Activated CD4-positive, alpha-beta memory T cell treated with anti-CD3 and anti-CD28 coated beads, Interleukin-2, amount 10 ng/mL, durations not matched to agents 7 days and 5 days (primary cell): ENCODE measurements around the gene GLT1D1. TPM values are rescaled to one million over a fixed set of nuclear protein-coding genes. Genes with fewer than 3 reads are reported as not detected.
"Not testable (repeated sequence)": the region's sequence is repeated elsewhere in the genome, so short reads cannot be mapped to it uniquely, and the experiment has no call there.

Experiments used
- CTCF ChIA-PET: fragments of 350-600 bp; sonication (Branson Sonifier 250); formaldehyde crosslinking; loops from one replicate; lab custom pipeline; 2021; ENCODE audit warnings: antibody characterized with exemption, inconsistent platforms; lab: Charles Lee
- POLR2A ChIA-PET: fragments of 350-600 bp; sonication (Branson Sonifier 250); formaldehyde crosslinking; loops from one replicate; lab custom pipeline; 2021; ENCODE audit warnings: antibody characterized with exemption; lab: Charles Lee
- DNase-seq: peaks from one replicate; pipeline ENCODE4 v3.0.0-alpha.2; 2020
- H3K27ac Mint-ChIP-seq: one replicate; pipeline ENCODE4 v1.8.0; 2021; ENCODE audit warnings: mild to moderate bottlenecking, mixed read lengths
- H3K27me3 Mint-ChIP-seq: one replicate; pipeline ENCODE4 v1.8.0; 2021; ENCODE audit warnings: mixed read lengths
- H3K36me3 Mint-ChIP-seq: one replicate; pipeline ENCODE4 v1.8.0; 2021; ENCODE audit warnings: low read depth, mixed read lengths
- H3K4me1 Mint-ChIP-seq: one replicate; pipeline ENCODE4 v1.8.0; 2021; ENCODE audit warnings: mixed read lengths
- H3K4me3 Mint-ChIP-seq: one replicate; pipeline ENCODE4 v1.8.0; 2021; ENCODE audit warnings: mild to moderate bottlenecking, mixed read lengths
- H3K9me3 Mint-ChIP-seq: one replicate; pipeline ENCODE4 v1.8.0; 2021; ENCODE audit warnings: mixed read lengths
- total RNA-seq, 2 experiments: library from RNA; stranded (reverse); gene quantifications; one replicate each; pipeline ENCODE4 v1.2.3, GENCODE V29; 2021

Gene GLT1D1
- total RNA-seq, 2 experiments from 2014 or later: not detected

DNA sequence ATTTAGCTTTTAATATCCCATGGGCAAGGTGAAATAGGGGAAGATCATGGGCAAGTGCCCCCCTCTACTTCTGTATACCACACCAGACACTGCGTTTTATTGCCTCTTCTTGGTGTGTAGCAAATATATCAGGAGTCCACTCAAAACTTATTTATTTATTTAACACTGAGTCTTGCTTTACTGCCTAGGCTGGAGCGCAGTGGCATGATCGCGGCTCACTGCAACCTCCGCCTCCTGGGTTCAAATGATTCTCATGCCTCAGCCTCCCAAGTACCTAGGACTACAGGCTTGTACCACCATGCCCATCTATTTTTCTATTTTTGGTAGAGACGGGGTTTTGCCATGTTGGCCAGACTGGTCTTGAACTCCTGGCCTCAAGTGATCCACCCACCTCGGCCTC lies 1.8 kb upstream of the GLT1D1 start:
- H3K9me3 Mint-ChIP-seq, CTCF ChIA-PET, H3K36me3 Mint-ChIP-seq, H3K27ac Mint-ChIP-seq, H3K4me1 Mint-ChIP-seq, H3K4me3 Mint-ChIP-seq, DNase-seq, POLR2A ChIA-PET: not testable (repeated sequence)
- H3K27me3 Mint-ChIP-seq: peaks cover 21% of the 10 kb centered on the region

DNA sequence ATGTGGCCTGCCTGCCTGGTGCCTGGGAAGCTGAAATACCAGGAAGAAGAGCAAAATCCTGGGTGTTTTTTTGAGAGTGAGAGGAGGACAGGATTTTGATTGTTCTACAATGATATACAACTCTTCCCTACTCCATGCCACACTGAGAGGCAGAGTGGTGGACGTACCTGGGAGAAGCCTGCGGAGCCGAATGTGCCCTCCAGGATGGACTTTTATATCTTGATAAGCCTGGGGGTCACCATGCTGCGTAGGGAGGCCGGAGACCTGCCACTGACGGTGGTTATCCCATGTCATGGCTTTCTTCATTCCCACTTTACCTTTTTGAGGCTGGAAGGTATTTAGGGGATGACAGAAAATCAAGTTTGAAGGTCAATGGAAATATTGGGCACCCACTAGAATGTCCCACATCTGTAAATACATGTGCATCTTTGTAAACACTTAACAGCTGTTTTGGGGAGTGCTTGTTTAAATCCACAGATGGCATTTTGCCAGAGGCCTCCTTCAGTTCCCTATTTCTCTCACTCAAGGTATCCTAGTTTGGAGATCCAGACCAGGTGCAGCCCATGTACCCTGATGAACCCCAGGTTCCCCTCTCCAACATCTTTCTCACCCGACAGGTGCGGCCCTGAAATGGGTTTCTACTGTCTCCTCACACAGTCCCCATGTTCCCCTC lies 1.1 kb upstream of the GLT1D1 start:
- no peaks in the 10 kb centered on the region for H3K36me3 Mint-ChIP-seq
- no peak for DNase-seq
- H3K27me3 Mint-ChIP-seq: peaks cover 23% of the 10 kb centered on the region
- CTCF ChIA-PET: no interaction called here
- H3K27ac Mint-ChIP-seq: no peak overlapping the region
- no peak overlapping the region for H3K4me3 Mint-ChIP-seq
- H3K9me3 Mint-ChIP-seq: no peaks in the 10 kb centered on the region
- H3K4me1 Mint-ChIP-seq: no peaks in the 10 kb centered on the region
- POLR2A ChIA-PET: no interaction called here

DNA sequence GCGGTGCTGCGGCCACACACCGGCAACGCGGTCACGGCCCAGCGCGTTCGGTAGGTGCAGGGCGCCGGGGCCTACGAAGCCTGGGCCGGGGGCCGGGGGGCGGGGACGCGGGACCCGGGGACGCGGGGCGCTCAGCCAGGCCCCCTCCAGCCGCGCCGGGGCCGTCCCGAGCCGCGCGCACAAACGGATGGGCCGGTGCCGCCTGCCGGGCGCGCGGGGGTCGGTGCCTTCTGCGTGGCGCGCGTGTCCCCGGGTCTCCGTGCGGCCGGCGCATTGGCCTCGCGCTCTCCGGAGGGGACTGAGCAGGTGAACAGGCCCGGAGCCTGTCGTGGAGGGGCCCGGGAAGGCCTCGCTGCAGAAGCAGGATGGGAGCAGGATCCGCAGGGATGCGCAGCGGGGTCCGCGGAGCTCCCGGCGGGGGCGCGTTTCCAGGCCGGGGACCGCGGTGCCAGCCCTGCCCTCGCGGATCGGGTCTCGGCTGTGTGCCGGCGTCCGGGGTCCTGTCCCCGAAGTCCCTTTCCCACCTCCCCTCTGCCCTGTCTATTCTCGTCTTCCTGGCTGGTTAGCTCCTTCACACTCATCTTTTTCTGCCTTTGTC lies 421 bp downstream of the GLT1D1 start:
- H3K36me3 Mint-ChIP-seq: no peaks in the 10 kb centered on the region
- H3K9me3 Mint-ChIP-seq: no peaks in the 10 kb centered on the region
- no peaks in the 10 kb centered on the region for H3K4me1 Mint-ChIP-seq
- ChIA-PET POLR2A (no interaction called here), CTCF (no interaction called here)
- H3K4me3 Mint-ChIP-seq: no peak overlapping the region
- no peak for DNase-seq
- H3K27me3 Mint-ChIP-seq: peaks cover 26% of the 10 kb centered on the region
- no peak overlapping the region for H3K27ac Mint-ChIP-seq

DNA sequence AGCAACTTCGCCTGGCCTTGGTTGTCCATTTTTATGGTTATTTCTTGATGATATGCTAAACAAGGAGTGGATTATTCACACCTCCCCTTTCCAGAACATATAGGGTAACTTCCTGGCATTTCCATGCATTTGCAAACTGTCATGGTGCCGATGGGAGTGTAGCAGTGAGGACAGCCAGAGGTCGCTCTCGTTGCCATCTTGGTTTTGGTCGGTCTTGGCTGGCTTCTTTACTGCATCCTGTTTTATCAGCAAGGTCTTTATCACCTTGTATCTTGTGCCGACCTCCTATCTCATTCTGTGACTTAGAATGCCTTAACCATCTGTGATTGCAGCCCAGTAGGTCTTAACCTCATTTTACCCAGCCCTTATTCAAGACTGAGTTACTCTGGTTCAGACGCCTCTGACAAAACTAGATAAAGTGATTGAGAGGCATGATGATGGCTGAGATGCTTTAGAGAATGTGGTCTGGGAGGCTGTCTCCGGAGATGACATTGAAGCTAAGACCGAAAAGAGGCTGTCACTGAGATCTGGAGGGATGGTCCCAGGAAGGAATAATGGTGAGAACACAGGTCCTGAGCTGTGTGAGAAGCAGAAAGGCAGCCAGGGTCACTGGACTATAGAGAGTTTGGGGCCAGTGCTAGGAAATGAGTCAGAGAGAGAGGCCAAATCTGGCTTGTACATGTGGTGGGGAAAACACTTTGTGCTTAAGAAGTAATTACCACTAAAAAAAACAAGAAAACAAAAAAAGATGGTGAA lies 2.9 kb downstream of the GLT1D1 start:
- peaks cover 26% of the 10 kb centered on the region for H3K27me3 Mint-ChIP-seq
- ChIA-PET POLR2A (no interaction called here), CTCF (no interaction called here)
- H3K4me1 Mint-ChIP-seq: no peaks in the 10 kb centered on the region
- DNase-seq: no peak
- no peak overlapping the region for H3K4me3 Mint-ChIP-seq
- H3K9me3 Mint-ChIP-seq: no peaks in the 10 kb centered on the region
- no peak overlapping the region for H3K27ac Mint-ChIP-seq
- no peaks in the 10 kb centered on the region for H3K36me3 Mint-ChIP-seq

DNA sequence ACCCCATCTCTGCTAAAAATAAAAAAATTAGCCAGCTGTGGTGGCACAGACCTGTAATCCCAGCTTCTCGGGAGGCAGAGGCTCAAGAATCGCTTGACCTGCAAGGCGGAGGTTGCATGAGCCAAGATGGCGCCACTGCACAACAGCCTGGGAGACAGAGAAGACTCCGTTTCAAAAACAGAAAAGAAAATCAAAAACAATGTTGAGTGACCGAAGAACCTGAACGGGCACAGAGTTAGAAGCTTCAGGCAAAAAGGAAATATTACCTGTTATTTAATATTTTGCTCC lies 3.5 kb downstream of the GLT1D1 start:
- Mint-ChIP-seq H3K36me3 (no peaks in the 10 kb centered on the region), H3K4me3 (no peak overlapping the region), H3K9me3 (no peaks in the 10 kb centered on the region), H3K4me1 (no peaks in the 10 kb centered on the region), H3K27ac (no peak overlapping the region), H3K27me3 (peaks cover 26% of the 10 kb centered on the region)
- ChIA-PET POLR2A (no interaction called here), CTCF (no interaction called here)
- DNase-seq: no peak

DNA sequence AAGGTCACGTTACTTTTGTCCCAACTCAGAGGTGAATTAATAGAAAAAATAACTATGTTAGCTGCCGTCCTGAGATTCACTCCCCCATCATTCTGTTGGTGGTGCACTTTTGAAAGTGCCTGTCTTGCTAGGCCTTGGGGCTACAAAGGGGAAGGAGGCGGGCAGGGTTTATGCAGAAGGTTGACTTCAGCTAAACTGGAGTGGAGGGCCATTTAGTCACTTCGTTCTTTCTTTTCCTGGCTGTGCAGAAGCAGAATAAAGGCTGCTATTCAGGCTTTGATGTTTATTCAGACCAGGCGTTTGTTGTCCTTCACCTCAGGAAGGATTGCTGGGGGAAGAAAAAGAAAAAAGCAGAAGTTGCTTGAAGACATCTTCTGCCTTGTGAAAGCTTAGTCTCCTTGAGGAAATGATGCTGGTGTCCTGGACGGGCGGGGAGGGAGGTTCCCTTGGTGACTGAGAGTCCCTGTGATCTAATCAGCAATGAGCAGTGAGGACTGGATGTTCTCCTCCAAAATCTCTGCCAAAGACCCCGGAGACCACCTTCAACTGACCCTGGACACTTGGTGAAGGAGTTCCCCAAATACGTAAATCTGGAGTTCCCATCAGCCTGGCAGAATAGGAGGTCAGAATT lies 4.0 kb downstream of the GLT1D1 start:
- ChIA-PET CTCF (no interaction called here), POLR2A (no interaction called here)
- no peaks in the 10 kb centered on the region for H3K4me1 Mint-ChIP-seq
- peaks cover 23% of the 10 kb centered on the region for H3K27me3 Mint-ChIP-seq
- no peak overlapping the region for H3K27ac Mint-ChIP-seq
- H3K36me3 Mint-ChIP-seq: no peaks in the 10 kb centered on the region
- H3K4me3 Mint-ChIP-seq: no peak overlapping the region
- no peak for DNase-seq
- no peaks in the 10 kb centered on the region for H3K9me3 Mint-ChIP-seq

DNA sequence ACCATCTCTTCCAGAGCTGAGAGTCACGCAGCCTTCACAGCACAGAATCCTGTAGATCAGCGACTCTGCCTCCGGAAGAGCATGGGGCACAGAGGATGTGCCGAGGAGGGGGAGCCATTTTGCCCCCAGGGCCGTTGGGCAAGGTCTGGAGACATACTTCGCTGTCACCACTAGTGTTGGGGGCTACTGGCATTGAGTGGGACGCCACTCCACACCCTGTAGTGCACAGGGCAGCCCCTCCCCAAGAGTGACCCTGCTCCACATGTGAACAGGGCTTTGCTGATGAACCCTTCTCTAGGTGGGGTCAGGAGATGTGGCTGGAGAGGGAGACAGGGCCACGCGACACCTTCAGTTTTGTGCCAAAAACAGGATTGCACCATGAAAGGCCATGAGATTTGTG lies 6.0 kb downstream of the GLT1D1 start:
- CTCF ChIA-PET: no interaction called here
- Mint-ChIP-seq H3K27ac (no peak overlapping the region), H3K36me3 (no peaks in the 10 kb centered on the region), H3K4me3 (no peak overlapping the region), H3K27me3 (peaks cover 15% of the 10 kb centered on the region), H3K9me3 (no peaks in the 10 kb centered on the region), H3K4me1 (no peaks in the 10 kb centered on the region)
- POLR2A ChIA-PET: no interaction called here
- no peak for DNase-seq

DNA sequence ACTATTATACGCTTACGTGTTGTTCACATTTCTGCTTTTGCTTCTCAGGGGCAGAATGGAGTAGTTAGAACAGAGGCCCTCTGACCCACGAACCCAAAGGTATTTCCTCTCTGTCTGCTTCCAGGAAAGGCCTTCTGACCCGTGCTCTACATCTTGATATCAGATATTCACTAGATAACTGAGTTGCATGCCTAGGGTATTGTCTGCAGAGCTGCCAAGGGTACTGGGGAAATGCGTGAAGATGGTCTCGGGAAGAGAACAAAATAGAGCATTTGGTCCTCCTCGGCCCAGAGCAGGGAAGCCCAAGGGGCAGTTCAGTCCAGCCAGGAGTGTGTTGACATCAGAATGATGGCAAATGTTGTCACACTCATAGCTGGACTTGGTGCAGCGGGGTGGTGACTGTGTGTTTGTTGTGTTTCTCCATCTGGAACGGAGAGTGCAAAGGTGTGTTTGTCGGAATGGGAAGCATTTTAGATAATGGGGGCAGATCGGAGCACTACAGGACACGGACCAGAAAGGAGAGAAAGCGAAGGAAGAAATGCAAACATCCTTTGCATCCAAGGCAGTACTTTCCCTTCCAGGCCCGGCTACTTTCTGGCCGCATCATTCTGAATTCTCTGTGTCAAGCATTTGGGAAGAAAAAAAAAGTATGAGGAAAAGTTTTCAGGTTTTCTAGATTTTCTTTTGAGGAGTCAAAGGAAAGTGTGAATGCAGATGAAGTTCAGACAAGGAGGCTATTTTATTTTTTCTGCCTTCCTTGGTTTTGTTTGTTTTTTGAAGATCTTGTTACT lies 8.1 kb downstream of the GLT1D1 start:
- POLR2A ChIA-PET: no interaction called here

DNA sequence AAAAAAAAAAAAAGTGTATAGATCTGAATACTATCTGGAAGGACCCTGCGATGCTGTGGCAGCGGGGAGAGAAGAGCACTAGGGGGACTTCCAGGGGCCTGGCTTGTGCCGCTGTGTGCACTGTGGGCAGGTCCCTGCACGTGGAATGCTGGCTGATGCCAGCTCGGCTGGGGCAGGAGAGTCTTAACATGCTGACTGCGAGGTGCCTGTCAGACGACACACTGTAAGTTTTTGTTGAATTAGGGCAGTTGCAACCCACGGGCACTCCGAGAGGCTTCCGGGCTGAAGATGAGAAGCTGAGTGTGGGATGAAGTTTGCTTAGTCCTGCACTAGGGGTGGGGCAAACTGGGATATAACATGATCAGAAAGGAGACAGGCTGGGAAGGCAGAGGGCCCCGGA lies 10.7 kb downstream of the GLT1D1 start:
- POLR2A ChIA-PET: no interaction called here
- Mint-ChIP-seq H3K27me3 (no peaks in the 10 kb centered on the region), H3K9me3 (peaks cover 2% of the 10 kb centered on the region), H3K27ac (no peak overlapping the region), H3K4me3 (no peak overlapping the region), H3K4me1 (no peaks in the 10 kb centered on the region), H3K36me3 (no peaks in the 10 kb centered on the region)
- no peak for DNase-seq
- CTCF ChIA-PET: no interaction called here

More for the DNA sequence above, 8.1 kb downstream of the GLT1D1 start:
- no peak overlapping the region for H3K27ac Mint-ChIP-seq
- H3K27me3 Mint-ChIP-seq: peaks cover 5% of the 10 kb centered on the region
- H3K36me3 Mint-ChIP-seq: no peaks in the 10 kb centered on the region
- DNase-seq: no peak
- no peaks in the 10 kb centered on the region for H3K9me3 Mint-ChIP-seq
- no peak overlapping the region for H3K4me3 Mint-ChIP-seq
- H3K4me1 Mint-ChIP-seq: no peaks in the 10 kb centered on the region
- CTCF ChIA-PET: no interaction called here

DNA sequence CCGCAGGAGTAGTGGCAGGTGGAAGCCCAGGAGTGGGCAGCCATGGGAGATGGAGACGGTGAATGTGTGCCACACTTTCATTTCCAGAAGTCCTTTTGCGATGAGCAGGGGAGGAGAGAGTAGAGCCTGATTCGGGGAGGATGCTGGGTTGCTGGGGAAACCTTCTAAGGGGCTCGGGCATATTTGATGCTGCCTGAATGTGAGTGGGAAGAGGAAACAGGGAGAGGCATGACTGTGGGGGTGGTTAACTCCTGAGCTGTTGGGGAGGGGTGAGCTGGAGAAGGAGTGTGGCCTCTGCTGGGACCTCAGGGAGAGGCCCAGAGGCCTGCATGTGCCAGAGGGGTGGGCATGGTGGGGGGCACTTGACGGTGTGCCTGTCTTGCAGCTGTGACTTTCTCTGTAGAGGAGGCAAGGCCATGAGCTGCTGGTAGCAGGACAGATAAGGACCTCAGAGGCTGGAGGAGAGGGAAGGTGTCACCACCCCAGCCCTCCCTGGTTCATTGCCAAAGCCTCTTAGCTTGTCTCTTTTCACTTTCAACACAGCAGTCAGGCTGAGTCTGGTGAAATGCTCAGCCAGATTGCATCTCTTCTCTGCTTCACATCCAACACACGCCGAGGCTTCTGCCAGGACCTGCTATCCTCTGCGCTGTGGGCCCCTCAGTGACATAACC lies 11.4 kb downstream of the GLT1D1 start:
- H3K9me3 Mint-ChIP-seq: peaks cover 2% of the 10 kb centered on the region
- ChIA-PET CTCF (no interaction called here), POLR2A (no interaction called here)
- H3K4me3 Mint-ChIP-seq: no peak overlapping the region
- DNase-seq: no peak
- H3K27ac Mint-ChIP-seq: no peak overlapping the region
- H3K36me3 Mint-ChIP-seq: no peaks in the 10 kb centered on the region
- no peaks in the 10 kb centered on the region for H3K4me1 Mint-ChIP-seq
- no peaks in the 10 kb centered on the region for H3K27me3 Mint-ChIP-seq

DNA sequence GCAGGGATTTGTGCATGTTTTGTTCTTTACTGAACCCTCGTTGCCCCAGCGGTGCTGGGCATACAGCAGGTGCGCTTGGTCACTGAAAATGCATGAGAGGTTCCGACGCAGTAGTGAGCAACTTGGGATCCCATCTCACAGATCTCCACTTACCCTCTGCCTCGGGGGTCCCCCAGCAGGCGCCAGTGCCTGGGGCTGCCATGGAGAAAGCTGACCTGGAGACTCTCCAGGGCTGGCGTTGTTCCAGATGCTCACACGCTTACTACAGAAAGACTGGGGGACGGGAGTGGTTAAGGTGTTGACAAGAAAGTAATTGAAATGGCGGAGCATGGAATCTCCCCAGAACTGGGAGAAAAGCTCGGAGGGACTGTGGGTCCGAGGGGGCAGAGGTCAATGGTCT lies 14.2 kb downstream of the GLT1D1 start:
- no peak for DNase-seq
- Mint-ChIP-seq H3K4me1 (no peaks in the 10 kb centered on the region), H3K4me3 (no peak overlapping the region), H3K36me3 (no peaks in the 10 kb centered on the region), H3K27ac (no peak overlapping the region), H3K27me3 (no peaks in the 10 kb centered on the region), H3K9me3 (peaks cover 2% of the 10 kb centered on the region)
- ChIA-PET POLR2A (no interaction called here), CTCF (no interaction called here)

DNA sequence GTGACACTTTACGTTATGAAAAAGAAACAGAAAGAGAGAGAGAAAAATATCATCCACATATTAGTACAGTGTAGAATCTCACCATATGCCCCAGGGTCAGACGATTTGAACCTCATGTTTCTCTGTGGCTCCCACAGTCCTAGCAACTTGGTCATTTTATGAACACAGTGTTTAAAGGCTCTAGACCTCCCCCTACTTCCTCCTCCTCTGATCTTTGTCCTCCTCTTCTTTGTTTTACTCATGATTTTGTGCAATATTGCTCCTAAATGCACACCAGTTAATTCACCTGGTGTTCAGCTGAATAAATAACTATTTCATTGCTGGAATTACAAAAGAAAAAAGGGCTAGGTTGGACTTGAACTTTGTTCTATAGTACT lies 18.2 kb downstream of the GLT1D1 start:
- H3K27me3 Mint-ChIP-seq: no peaks in the 10 kb centered on the region
- no peak for DNase-seq
- ChIA-PET POLR2A (no interaction called here), CTCF (no interaction called here)
- peaks cover 8% of the 10 kb centered on the region for H3K9me3 Mint-ChIP-seq
- H3K4me1 Mint-ChIP-seq: no peaks in the 10 kb centered on the region
- no peak overlapping the region for H3K4me3 Mint-ChIP-seq
- no peak overlapping the region for H3K27ac Mint-ChIP-seq
- no peaks in the 10 kb centered on the region for H3K36me3 Mint-ChIP-seq
